ENCODE results near the gene MAGEA10. TPM values are rescaled to one million over a fixed set of nuclear protein-coding genes. Genes with fewer than 3 reads are reported as not detected.

Gene MAGEA10
- total RNA-seq, 1 experiment from 2014 or later = not detected

DNA sequence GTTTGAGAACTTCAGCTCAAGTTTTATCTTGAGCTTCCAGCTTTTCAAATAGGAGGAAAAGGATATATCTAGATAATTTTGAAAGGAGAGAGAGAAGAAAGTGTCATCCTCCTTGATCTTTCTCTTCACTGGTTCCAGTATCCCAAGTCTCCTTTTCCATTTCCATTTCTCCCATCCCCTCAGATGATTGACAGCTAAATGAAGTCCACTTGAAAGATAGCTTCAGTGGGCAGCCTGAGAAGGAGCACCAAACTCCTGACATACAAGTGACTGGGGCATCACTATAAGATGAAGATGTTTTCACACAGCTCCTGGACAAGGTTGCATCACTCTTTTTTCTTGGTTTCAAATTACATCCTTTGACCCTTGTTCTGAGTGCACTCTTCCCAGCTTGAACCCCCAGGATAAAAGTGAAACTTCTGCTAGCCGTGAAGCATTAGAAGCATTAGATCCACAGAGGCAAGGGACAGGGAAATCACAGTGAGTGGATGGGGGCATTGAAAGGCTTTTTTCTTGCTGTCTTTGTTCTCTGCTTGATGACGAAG lies 17.5 kb upstream of the MAGEA10 start:
- H3K27ac ChIP-seq (ENCODE audit: low read depth, low read length, poor library complexity, severe bottlenecking) = no peak overlapping the region
- no peak for DNase-seq (ENCODE audit: low spot score)
- POLR2A ChIA-PET (ENCODE audit: low non-redundant PET) = no interaction called here
- no peaks in the 10 kb centered on the region for H3K27me3 ChIP-seq (replicated peaks; ENCODE audit: insufficient read depth, low read depth, low read length, poor library complexity)
- H3K9me3 ChIP-seq (ENCODE audit: low read depth, low read length, poor library complexity, severe bottlenecking) = no peaks in the 10 kb centered on the region
- TF ChIP-seq, protein P1, sequence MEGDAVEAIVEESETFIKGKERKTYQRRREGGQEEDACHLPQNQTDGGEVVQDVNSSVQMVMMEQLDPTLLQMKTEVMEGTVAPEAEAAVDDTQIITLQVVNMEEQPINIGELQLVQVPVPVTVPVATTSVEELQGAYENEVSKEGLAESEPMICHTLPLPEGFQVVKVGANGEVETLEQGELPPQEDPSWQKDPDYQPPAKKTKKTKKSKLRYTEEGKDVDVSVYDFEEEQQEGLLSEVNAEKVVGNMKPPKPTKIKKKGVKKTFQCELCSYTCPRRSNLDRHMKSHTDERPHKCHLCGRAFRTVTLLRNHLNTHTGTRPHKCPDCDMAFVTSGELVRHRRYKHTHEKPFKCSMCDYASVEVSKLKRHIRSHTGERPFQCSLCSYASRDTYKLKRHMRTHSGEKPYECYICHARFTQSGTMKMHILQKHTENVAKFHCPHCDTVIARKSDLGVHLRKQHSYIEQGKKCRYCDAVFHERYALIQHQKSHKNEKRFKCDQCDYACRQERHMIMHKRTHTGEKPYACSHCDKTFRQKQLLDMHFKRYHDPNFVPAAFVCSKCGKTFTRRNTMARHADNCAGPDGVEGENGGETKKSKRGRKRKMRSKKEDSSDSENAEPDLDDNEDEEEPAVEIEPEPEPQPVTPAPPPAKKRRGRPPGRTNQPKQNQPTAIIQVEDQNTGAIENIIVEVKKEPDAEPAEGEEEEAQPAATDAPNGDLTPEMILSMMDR (conservative IDR thresholded peaks at IDR 0.05; ENCODE audit: low read depth, low read length) = no peak
- TF ChIP-seq EZH2 (IDR thresholded peaks at IDR 0.05; ENCODE audit: borderline replicate concordance, low read depth, low read length, poor library complexity, severe bottlenecking) = no peak
- H3K4me3 ChIP-seq (ENCODE audit: low read depth, low read length, poor library complexity, severe bottlenecking) = no peak overlapping the region
- no peaks in the 10 kb centered on the region for H3K36me3 ChIP-seq (ENCODE audit: insufficient read depth, low read length, poor library complexity, severe bottlenecking)
- no TSS peak for BruUV-seq (replicated peaks)
- CTCF ChIA-PET = no interaction called here
- H3K4me1 ChIP-seq (ENCODE audit: insufficient read depth, low read length, poor library complexity, severe bottlenecking) = no peaks in the 10 kb centered on the region
- intact Hi-C loops (cut with micrococcal nuclease; ENCODE audit: unreplicated experiment) = no loop called here

DNA sequence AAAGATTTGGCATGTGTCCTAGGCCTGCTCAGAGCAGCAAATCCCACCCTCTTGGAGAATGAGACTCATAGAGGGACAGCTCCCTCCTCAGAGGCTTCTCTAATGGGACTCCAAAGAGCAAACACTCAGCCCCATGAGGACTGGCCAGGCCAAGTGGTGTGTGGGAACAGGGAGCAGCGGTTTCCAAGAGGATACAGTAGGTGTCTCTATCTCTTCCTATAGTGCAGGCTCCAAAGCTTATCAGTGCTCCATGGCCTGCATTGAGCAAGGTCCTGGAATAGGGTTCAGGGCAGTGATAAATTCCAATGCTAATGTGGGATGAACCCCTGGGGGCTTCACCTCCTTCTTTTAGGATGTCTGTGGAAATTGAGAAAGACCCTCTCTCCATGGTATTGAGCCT lies 15.7 kb upstream of the MAGEA10 start:
- Histone ChIP-seq H3K27me3 (replicated peaks; ENCODE audit: insufficient read depth, low read depth, low read length, poor library complexity) (no peaks in the 10 kb centered on the region), H3K4me1 (ENCODE audit: insufficient read depth, low read length, poor library complexity, severe bottlenecking) (no peaks in the 10 kb centered on the region), H3K4me3 (ENCODE audit: low read depth, low read length, poor library complexity, severe bottlenecking) (no peak overlapping the region), H3K36me3 (ENCODE audit: insufficient read depth, low read length, poor library complexity, severe bottlenecking) (no peaks in the 10 kb centered on the region), H3K27ac (ENCODE audit: low read depth, low read length, poor library complexity, severe bottlenecking) (no peak overlapping the region), H3K9me3 (ENCODE audit: low read depth, low read length, poor library complexity, severe bottlenecking) (no peaks in the 10 kb centered on the region)
- BruUV-seq (replicated peaks) = no TSS peak
- intact Hi-C loops (cut with micrococcal nuclease; ENCODE audit: unreplicated experiment) = no loop called here
- CTCF ChIA-PET = no interaction called here
- no peak for DNase-seq (ENCODE audit: low spot score)
- TF ChIP-seq, protein P1 (conservative IDR thresholded peaks at IDR 0.05; ENCODE audit: low read depth, low read length) = no peak
- TF ChIP-seq EZH2 (IDR thresholded peaks at IDR 0.05; ENCODE audit: borderline replicate concordance, low read depth, low read length, poor library complexity, severe bottlenecking) = no peak
- POLR2A ChIA-PET (ENCODE audit: low non-redundant PET) = no interaction called here

DNA sequence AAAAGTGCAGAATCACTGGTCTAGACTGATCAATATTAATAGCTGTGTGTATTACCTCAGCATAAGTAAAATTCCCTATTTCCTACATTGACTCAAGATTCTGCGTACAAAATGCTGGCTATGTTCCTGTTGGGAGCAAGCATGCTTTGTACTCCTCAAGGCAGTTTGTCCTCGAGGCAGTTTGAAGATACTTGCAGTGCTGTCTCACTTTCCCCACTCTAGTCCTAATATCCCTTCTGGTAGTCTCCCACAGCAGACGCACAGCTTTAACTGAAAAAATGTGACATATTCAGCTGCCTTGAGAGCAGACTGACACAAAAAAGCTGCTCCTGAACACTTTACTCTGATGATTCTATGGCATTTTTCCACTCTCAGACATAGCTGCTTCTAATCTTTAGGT lies 12.9 kb upstream of the MAGEA10 start:
- BruUV-seq (replicated peaks) = no TSS peak
- Histone ChIP-seq H3K4me1 (ENCODE audit: insufficient read depth, low read length, poor library complexity, severe bottlenecking) (no peaks in the 10 kb centered on the region), H3K36me3 (ENCODE audit: insufficient read depth, low read length, poor library complexity, severe bottlenecking) (no peaks in the 10 kb centered on the region), H3K27me3 (replicated peaks; ENCODE audit: insufficient read depth, low read depth, low read length, poor library complexity) (no peaks in the 10 kb centered on the region), H3K4me3 (ENCODE audit: low read depth, low read length, poor library complexity, severe bottlenecking) (no peak overlapping the region), H3K9me3 (ENCODE audit: low read depth, low read length, poor library complexity, severe bottlenecking) (no peaks in the 10 kb centered on the region), H3K27ac (ENCODE audit: low read depth, low read length, poor library complexity, severe bottlenecking) (no peak overlapping the region)
- ChIA-PET POLR2A (ENCODE audit: low non-redundant PET) (interaction anchor here (0.5 kb wide), 1 partner anchor 18 kb away, joined by 3 read pairs; no protein-coding TSS in a partner anchor), CTCF (no interaction called here)
- intact Hi-C loops (cut with micrococcal nuclease; ENCODE audit: unreplicated experiment) = no loop called here
- DNase-seq (ENCODE audit: low spot score) = no peak
- TF ChIP-seq, protein P1 (conservative IDR thresholded peaks at IDR 0.05; ENCODE audit: low read depth, low read length) = no peak
- no peak for TF ChIP-seq EZH2 (IDR thresholded peaks at IDR 0.05; ENCODE audit: borderline replicate concordance, low read depth, low read length, poor library complexity, severe bottlenecking)
